Sigmoid colon (tissue), 4 donors: ENCODE measurements around the gene SMARCC2.

ENCODE experiments used
- POLR2AphosphoS5 ChIP-seq, 4 donors: sonication (generic); formaldehyde crosslinking; IDR thresholded peaks; one replicate each; pipeline ENCODE4 v1.6.1; 2017; ENCODE audit warnings: antibody characterized with exemption in 4 of 4
- TF ChIP-seq, protein P1 (sequence below), 4 experiments: fragments of 450-650 bp in 3 of 4; fragments of 200-600 bp in 1 of 4; IDR thresholded peaks; one replicate each; pipeline ENCODE4 v1.5.1; 2016 to 2019; ENCODE audit warnings: antibody characterized with exemption in 4 of 4, mild to moderate bottlenecking in 3 of 4, moderate library complexity in 2 of 4

- TF ChIP-seq POLR2AphosphoS5 (IDR thresholded peaks at IDR 0.05): peak in 1 of 4 donors; percentile 23
- TF ChIP-seq, protein P1, sequence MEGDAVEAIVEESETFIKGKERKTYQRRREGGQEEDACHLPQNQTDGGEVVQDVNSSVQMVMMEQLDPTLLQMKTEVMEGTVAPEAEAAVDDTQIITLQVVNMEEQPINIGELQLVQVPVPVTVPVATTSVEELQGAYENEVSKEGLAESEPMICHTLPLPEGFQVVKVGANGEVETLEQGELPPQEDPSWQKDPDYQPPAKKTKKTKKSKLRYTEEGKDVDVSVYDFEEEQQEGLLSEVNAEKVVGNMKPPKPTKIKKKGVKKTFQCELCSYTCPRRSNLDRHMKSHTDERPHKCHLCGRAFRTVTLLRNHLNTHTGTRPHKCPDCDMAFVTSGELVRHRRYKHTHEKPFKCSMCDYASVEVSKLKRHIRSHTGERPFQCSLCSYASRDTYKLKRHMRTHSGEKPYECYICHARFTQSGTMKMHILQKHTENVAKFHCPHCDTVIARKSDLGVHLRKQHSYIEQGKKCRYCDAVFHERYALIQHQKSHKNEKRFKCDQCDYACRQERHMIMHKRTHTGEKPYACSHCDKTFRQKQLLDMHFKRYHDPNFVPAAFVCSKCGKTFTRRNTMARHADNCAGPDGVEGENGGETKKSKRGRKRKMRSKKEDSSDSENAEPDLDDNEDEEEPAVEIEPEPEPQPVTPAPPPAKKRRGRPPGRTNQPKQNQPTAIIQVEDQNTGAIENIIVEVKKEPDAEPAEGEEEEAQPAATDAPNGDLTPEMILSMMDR (IDR thresholded peaks at IDR 0.05): peak; percentile 80 to 85 (median 82)
Measured at GRCh38 chr12:56193025-56193578, 3.8 kb upstream of the SMARCC2 start.
